OCI-LY3 (cell line): ENCODE results near the gene ANKRD24.

Experiments used
- H2AFZ ChIP-seq: fragments of 200-600, 300-600 bp; shearing (Covaris generic); 2 replicates; pipeline ENCODE4 v1.6.0; 2014; ENCODE audit warnings: antibody characterized with exemption, low read depth, low read length
- H3K27ac ChIP-seq: fragments of 200-600, 300-600 bp; sonication (generic); 2 replicates; pipeline ENCODE4 v1.5.1; 2014; ENCODE audit warnings: mild to moderate bottlenecking, low read length, moderate library complexity, mixed read lengths
- H3K27me3 ChIP-seq: fragments of 200-600, 300-600 bp; sonication (generic); 2 replicates; pipeline ENCODE4 v1.6.1; 2014; ENCODE audit warnings: low read depth, low read length, mixed read lengths
- H3K36me3 ChIP-seq: fragments of 200-600, 300-600 bp; sonication (generic); replicated peaks from 2 replicates; pipeline ENCODE3; 2014; ENCODE audit warnings: low read depth, low read length, mixed read lengths
- H3K4me1 ChIP-seq: fragments of 300-600, 200-600 bp; sonication (generic); 2 replicates; pipeline ENCODE4 v1.6.1; 2014; ENCODE audit warnings: low read length, mixed read lengths
- H3K4me2 ChIP-seq: fragments of 200-600, 300-600 bp; sonication (generic); 2 replicates; pipeline ENCODE4 v1.6.1; 2014; ENCODE audit warnings: low read length, mixed read lengths
- H3K4me3 ChIP-seq: fragments of 300-600, 200-600 bp; sonication (generic); 2 replicates; pipeline ENCODE4 v1.5.1; 2014; ENCODE audit warnings: antibody characterized with exemption, mild to moderate bottlenecking, low read length, moderate library complexity
- H3K79me2 ChIP-seq: fragments of 300-600, 200-600 bp; shearing (Covaris generic); 2 replicates; pipeline ENCODE4 v1.6.1; 2014; ENCODE audit warnings: mild to moderate bottlenecking, low read length, mixed read lengths
- H3K9ac ChIP-seq: fragments of 300-600, 200-600 bp; shearing (Covaris generic); 2 replicates; pipeline ENCODE4 v1.6.0; 2014; ENCODE audit warnings: mild to moderate bottlenecking, low read length, moderate library complexity
- H3K9me3 ChIP-seq: fragments of 200-600, 300-600 bp; shearing (Covaris generic); 2 replicates; pipeline ENCODE4 v1.6.1; 2014; ENCODE audit warnings: low read length, mixed read lengths; ENCODE audit not compliant: insufficient read depth
- H4K20me1 ChIP-seq: fragments of 200-600, 300-600 bp; sonication (generic); 2 replicates; pipeline ENCODE4 v1.6.1; 2016; ENCODE audit warnings: low read length, mixed read lengths; ENCODE audit not compliant: insufficient read depth
- CTCF ChIP-seq: fragments of 200-600, 300-600 bp; sonication (generic); IDR thresholded peaks from 2 replicates; pipeline ENCODE4 v1.5.1; 2014; ENCODE audit warnings: antibody characterized with exemption, low read length, low read depth
- EZH2phosphoT487 ChIP-seq: fragments of 200-600 bp; shearing (Covaris generic); IDR thresholded peaks from 2 replicates; pipeline ENCODE4 v1.6.1; 2018; ENCODE audit warnings: antibody characterized with exemption, mixed run types, low read depth

ANKRD24 gene

GRCh38 chr19:4260613-4261191 lies 78.2 kb downstream of the ANKRD24 start:
- Histone ChIP-seq H3K4me2 (no peak overlapping the region), H4K20me1 (no peaks in the 10 kb centered on the region), H3K36me3 (peaks cover 23% of the 10 kb centered on the region), H3K9ac (no peak overlapping the region), H3K4me3 (no peak overlapping the region), H3K9me3 (0 out of 2 replicates have a peak, but pooled peaks cover 4% of the 10 kb centered on the region), H3K27me3 (no peaks in the 10 kb centered on the region), H3K27ac (no peak overlapping the region), H3K79me2 (no peaks in the 10 kb centered on the region), H3K4me1 (peaks cover 6% of the 10 kb centered on the region), H2AFZ (no peak overlapping the region)
- TF ChIP-seq EZH2phosphoT487 (no peak), CTCF (no peak)

GRCh38 chr19:4264812-4265211 lies 82.3 kb downstream of the ANKRD24 start:
- Histone ChIP-seq H3K27me3 (no peaks in the 10 kb centered on the region), H3K9me3 (no peaks in the 10 kb centered on the region), H3K4me1 (peaks cover 11% of the 10 kb centered on the region), H3K9ac (no peak overlapping the region), H3K36me3 (peaks cover 10% of the 10 kb centered on the region), H4K20me1 (no peaks in the 10 kb centered on the region), H3K79me2 (no peaks in the 10 kb centered on the region), H3K4me3 (no peak overlapping the region), H2AFZ (no peak overlapping the region), H3K4me2 (no peak overlapping the region), H3K27ac (no peak overlapping the region)
- no peak for TF ChIP-seq EZH2phosphoT487
- no peak for TF ChIP-seq CTCF

GRCh38 chr19:4266253-4267000 lies 83.9 kb downstream of the ANKRD24 start:
- Histone ChIP-seq H3K9me3 (no peaks in the 10 kb centered on the region), H3K27ac (no peak overlapping the region), H3K79me2 (no peaks in the 10 kb centered on the region), H2AFZ (no peak overlapping the region), H3K4me3 (no peak overlapping the region), H4K20me1 (no peaks in the 10 kb centered on the region), H3K4me1 (peaks cover 5% of the 10 kb centered on the region; the same call in 1 of the 2 replicates), H3K4me2 (no peak overlapping the region), H3K27me3 (no peaks in the 10 kb centered on the region), H3K9ac (no peak overlapping the region), H3K36me3 (peaks cover 12% of the 10 kb centered on the region)
- no peak for TF ChIP-seq CTCF
- no peak for TF ChIP-seq EZH2phosphoT487

- Histone ChIP-seq H3K79me2 (no peaks in the 10 kb centered on the region), H3K27ac (no peak overlapping the region), H3K4me1 (peaks cover 5% of the 10 kb centered on the region; the same call in 1 of the 2 replicates), H3K9ac (no peak overlapping the region), H4K20me1 (no peaks in the 10 kb centered on the region), H3K27me3 (no peaks in the 10 kb centered on the region), H3K36me3 (peaks cover 14% of the 10 kb centered on the region), H3K4me2 (no peak overlapping the region), H3K9me3 (no peaks in the 10 kb centered on the region), H2AFZ (no peak overlapping the region), H3K4me3 (no peak overlapping the region)
- no peak for TF ChIP-seq EZH2phosphoT487
- peak; percentile 80 for TF ChIP-seq CTCF
Measured at GRCh38 chr19:4267101-4267900, 84.8 kb downstream of the ANKRD24 start.
